NCI-H774 (cell line): ENCODE data around the gene APOF.
"Not testable (repeated sequence)": the region's sequence is repeated elsewhere in the genome, so short reads cannot be mapped to it uniquely, and the experiment has no call there.

Experiments used
- DNase-seq: peaks from one replicate; lab custom pipeline; 2025; lab: John Stamatoyannopoulos, UW

Gene APOF

GRCh38 chr12:56332512-56333196, 30.0 kb downstream of the APOF start:
- no peak for DNase-seq

GRCh38 chr12:56330936-56331490, 31.6 kb downstream of the APOF start:
- no peak for DNase-seq

GRCh38 chr12:56326533-56326932, 36.1 kb downstream of the APOF start:
- no peak for DNase-seq

- no peak for DNase-seq
Measured at GRCh38 chr12:56326126-56326525, 36.5 kb downstream of the APOF start.

GRCh38 chr12:56324206-56324605, 38.5 kb downstream of the APOF start:
- no peak for DNase-seq

GRCh38 chr12:56321610-56322009, 41.0 kb downstream of the APOF start:
- not testable (repeated sequence) for DNase-seq

- no peak for DNase-seq
Measured at GRCh38 chr12:56321027-56321426, 41.6 kb downstream of the APOF start.

GRCh38 chr12:56317675-56318074, 45.0 kb downstream of the APOF start:
- DNase-seq: no peak

- DNase-seq: peak; percentile 97
Measured at GRCh38 chr12:56315622-56316473, 46.8 kb downstream of the APOF start, which contains the start of gene CNPY2. Gene CNPY2 (minus strand): TSS chr12:56315988. CDS start chr12:56315217, 771 bp downstream.

- no peak for DNase-seq
Measured at GRCh38 chr12:56315249-56315621, 47.4 kb downstream of the APOF start.

GRCh38 chr12:56311003-56311402, 51.7 kb downstream of the APOF start:
- no peak for DNase-seq
